ENCODE results near the gene LRRTM4. TPM values are rescaled to one million over a fixed set of nuclear protein-coding genes. Genes with fewer than 3 reads are reported as not detected.

LRRTM4 gene
- total RNA-seq, 1 experiment from 2014 or later, result 12.0 TPM

- no peak overlapping the region for H4K8ac ChIP-seq (replicated peaks; ENCODE audit: insufficient read length, low read depth, low read length)
- no peaks in the 10 kb centered on the region for H3K9me3 ChIP-seq (ENCODE audit: control insufficient read depth, low read depth, low read length)
- no peaks in the 10 kb centered on the region for H3K23me2 ChIP-seq (ENCODE audit: insufficient read length, low read depth, low read length, poor library complexity, severe bottlenecking)
- Mint-ChIP-seq H3K36me3 (ENCODE audit: insufficient read depth in 1 of 3, low read depth in 3 of 3) (peaks cover 3 to 26% (median 11%) of the 10 kb centered on the region in 3 experiments; a peak in 5 of 7 replicates), H3K4me1 (peaks cover 0 to 8% of the 10 kb centered on the region in 2 experiments; a peak in 2 of 4 replicates), H3K9me3 (peaks cover 8 to 13% of the 10 kb centered on the region in 2 experiments), H3K27ac (no peak overlapping the region), H3K27me3 (ENCODE audit: low read depth) (no peaks in the 10 kb centered on the region), H3K4me3 (no peak overlapping the region)
- H2BK15ac ChIP-seq (ENCODE audit: low read depth, low read length), result no peak overlapping the region
- no peak overlapping the region for H3K9ac ChIP-seq (ENCODE audit: extremely low read depth, insufficient read length, low read length)
- H3K4ac ChIP-seq (ENCODE audit: low read depth, low read length), result no peak overlapping the region
- no peak for TF ChIP-seq CTCF (conservative IDR thresholded peaks at IDR 0.05)
- H3K79me1 ChIP-seq (ENCODE audit: insufficient read depth, low read depth, low read length, poor library complexity, severe bottlenecking), result no peaks in the 10 kb centered on the region
- H3K56ac ChIP-seq (ENCODE audit: insufficient read length, low read depth, low read length), result no peak overlapping the region
- H2AK5ac ChIP-seq (ENCODE audit: insufficient read length, low read length), result no peak overlapping the region
- H2AFZ ChIP-seq (ENCODE audit: low read length), result no peak overlapping the region
- no peak for DNase-seq
- H3K4me1 ChIP-seq (ENCODE audit: insufficient read depth, low read length), result no peaks in the 10 kb centered on the region; the same call in 1 of the 2 replicates
- no peak overlapping the region for H3T11ph ChIP-seq (ENCODE audit: low read length)
- no peaks in the 10 kb centered on the region for H4K20me1 ChIP-seq (ENCODE audit: control insufficient read depth, insufficient read depth, insufficient read length)
- H3K14ac ChIP-seq (ENCODE audit: insufficient read depth, low read length), result no peak overlapping the region
- H3K27ac ChIP-seq (ENCODE audit: insufficient read length, low read depth, low read length), result no peak overlapping the region
- H4K5ac ChIP-seq (ENCODE audit: insufficient read length, low read depth, low read length), result no peak overlapping the region
- no peak overlapping the region for H2BK12ac ChIP-seq (ENCODE audit: insufficient read length, low read depth, low read length)
- no peak overlapping the region for H3K23ac ChIP-seq (ENCODE audit: insufficient read length, low read depth, low read length)
- WGBS (ENCODE audit: extremely low coverage, insufficient read length, low lambda C conversion rate), result no CpG with 5 or more reads among the region's 4 CpGs
- H3K4me2 ChIP-seq (ENCODE audit: insufficient read depth, insufficient read length, low read length), result no peak overlapping the region
- no peaks in the 10 kb centered on the region for H3K79me2 ChIP-seq (ENCODE audit: insufficient read depth, low read length)
- no peak overlapping the region for H3K18ac ChIP-seq (ENCODE audit: insufficient read length, low read depth, low read length)
- no peak overlapping the region for H2BK20ac ChIP-seq (ENCODE audit: low read depth, low read length, poor library complexity, severe bottlenecking)
- no peak overlapping the region for H2BK120ac ChIP-seq (ENCODE audit: low read depth, low read length, poor library complexity, severe bottlenecking)
- no peaks in the 10 kb centered on the region for H3K27me3 ChIP-seq (ENCODE audit: insufficient read depth, low read length)
- no peak overlapping the region for H2BK5ac ChIP-seq (ENCODE audit: insufficient read length, low read length)
- H4K91ac ChIP-seq (ENCODE audit: insufficient read length, low read depth, low read length), result no peak overlapping the region
Observed at GRCh38 chr2:76730021-76730420, 792.2 kb downstream of the LRRTM4 start.
